ENCODE results near the gene CLDN19.

CLDN19 gene

GRCh38 chr1:42743317-42744147, 3.5 kb upstream of the CLDN19 start:
- no peak for TF ChIP-seq CTCF (IDR thresholded peaks at IDR 0.05; ENCODE audit: extremely low read depth, missing control alignments)

GRCh38 chr1:42742617-42743316, 2.7 kb upstream of the CLDN19 start:
- TF ChIP-seq CTCF (IDR thresholded peaks at IDR 0.05; ENCODE audit: extremely low read depth, missing control alignments) = no peak

More at GRCh38 chr1:42743317-42744147, 3.5 kb upstream of the CLDN19 start:
- DNase-seq (ENCODE audit: low spot score) = no peak

GRCh38 chr1:42742141-42742540, 2.1 kb upstream of the CLDN19 start:
- no peak for DNase-seq (ENCODE audit: low spot score)
- no peak for TF ChIP-seq CTCF (IDR thresholded peaks at IDR 0.05; ENCODE audit: extremely low read depth, missing control alignments)

More at GRCh38 chr1:42742617-42743316, 2.7 kb upstream of the CLDN19 start:
- no peak for DNase-seq (ENCODE audit: low spot score)

GRCh38 chr1:42741706-42742105, 1.7 kb upstream of the CLDN19 start:
- TF ChIP-seq CTCF (IDR thresholded peaks at IDR 0.05; ENCODE audit: extremely low read depth, missing control alignments) = no peak
- no peak for DNase-seq (ENCODE audit: low spot score)

- no peak for DNase-seq (ENCODE audit: low spot score)
- TF ChIP-seq CTCF (IDR thresholded peaks at IDR 0.05; ENCODE audit: extremely low read depth, missing control alignments) = no peak
Measured at GRCh38 chr1:42740851-42741580, 980 bp upstream of the CLDN19 start.

GRCh38 chr1:42738678-42739226, 1.3 kb downstream of the CLDN19 start:
- DNase-seq (ENCODE audit: low spot score) = peak; percentile 13
- no peak for TF ChIP-seq CTCF (IDR thresholded peaks at IDR 0.05; ENCODE audit: extremely low read depth, missing control alignments)
